ENCODE results near the gene CCDC57. TPM values are rescaled to one million over a fixed set of nuclear protein-coding genes. Genes with fewer than 3 reads are reported as not detected.

The CCDC57 gene
- total and polyA plus RNA-seq, 9 of the 15 experiments (the other 6 are each of a cell fraction or from before 2014, with no cell fraction given) = 0.83 to 36.2 (median 13.6) TPM

- TF ChIP-seq CCAR2 (IDR thresholded peaks at IDR 0.05; ENCODE audit: low read depth, low read length) = no peak
Observed at GRCh38 chr17:82085931-82086764, 126.5 kb downstream of the CCDC57 start (continued).

- peaks cover 0 to 63% of the 10 kb centered on the region in 2 experiments; a peak in 1 of 5 replicates for H3K4me1 ChIP-seq (replicated peaks in 1 of 2; ENCODE audit: control insufficient read depth in 2 of 2, insufficient read depth in 2 of 2, low read length in 2 of 2)
- 96% methylated on average over 24 of the region's 49 CpGs for WGBS (ENCODE audit: insufficient coverage, low coverage, missing lambda C conversion rate)
- H3K4me3 ChIP-seq = no peak overlapping the region
- no peak for DNase-seq (ENCODE audit: extremely low read depth in 1 of 4, low spot score in 3 of 4)
- H4K20me1 ChIP-seq (replicated peaks; ENCODE audit: control insufficient read depth, insufficient read depth, low read length) = peaks cover 17% of the 10 kb centered on the region
- FAIRE-seq = no peak
- ATAC-seq = peak; percentile 7; the same call in 2 of the 3 replicates
- BruUV-seq (replicated peaks) = no TSS peak
- H3K27me3 ChIP-seq (ENCODE audit: control insufficient read depth in 2 of 2, insufficient read depth in 2 of 2, low read length in 2 of 2) = no peaks in the 10 kb centered on the region
- H3K27ac ChIP-seq (ENCODE audit: extremely low read depth, low read depth, low read length) = no peak overlapping the region
- peak overlapping the region in 1 of 2 experiments; percentile 45; a peak in 1 of 4 replicates for H3K9ac ChIP-seq (ENCODE audit: insufficient read depth in 1 of 2, low read depth in 2 of 2, low read length in 2 of 2)
- no peaks in the 10 kb centered on the region for H3K9me3 ChIP-seq (replicated peaks; ENCODE audit: control insufficient read depth, insufficient read depth, low read depth, low read length)
- no peak overlapping the region for H3K4me2 ChIP-seq (ENCODE audit: insufficient read depth, low read length)
- ChIA-PET CTCF (ENCODE audit: low intra/inter-chr PET ratio) (no interaction called here), POLR2A (interaction anchor here (0.6 to 5.9 kb wide), 2 partner anchors 7 to 28 kb away, joined by 4 to 52 read pairs; no protein-coding TSS in a partner anchor)
- H3K9me1 ChIP-seq (ENCODE audit: control insufficient read depth, insufficient read depth, low read length) = no peaks in the 10 kb centered on the region
- H3K36me3 ChIP-seq (ENCODE audit: control insufficient read depth, insufficient read depth, low read length) = peaks cover 99% of the 10 kb centered on the region; the same call in 2 of the 3 replicates
- H2AFZ ChIP-seq (ENCODE audit: low read depth, low read length) = no peak overlapping the region
- intact Hi-C loops (cut with micrococcal nuclease) = no loop called here
- peaks cover 10% of the 10 kb centered on the region; the same call in 2 of the 3 replicates for H3K79me2 ChIP-seq (ENCODE audit: control insufficient read depth, insufficient read depth, low read length)
- in situ Hi-C loops (cut with MboI) = no loop called here
- peak; percentile 42; the same call in 1 of the 2 replicates for TF ChIP-seq ETS1 (conservative IDR thresholded peaks at IDR 0.05; ENCODE audit: control insufficient read depth, low read depth, low read length)
- TF ChIP-seq ZNF277 (CRISPR knock-in tag; IDR thresholded peaks at IDR 0.05; ENCODE audit: borderline replicate concordance) = no peak
- no peak for TF ChIP-seq FOXJ2 (tag; IDR thresholded peaks at IDR 0.05)
- no peak for TF ChIP-seq PRDM10 (IDR thresholded peaks at IDR 0.05; ENCODE audit: partially characterized antibody)
- no peak for TF ChIP-seq FOXO4 (CRISPR knock-in tag; IDR thresholded peaks at IDR 0.05)
- no peak for TF ChIP-seq HMG20B (CRISPR knock-in tag; IDR thresholded peaks at IDR 0.05)
- peak; percentile 40; the same call in 1 of the 2 replicates for TF ChIP-seq POLR2AphosphoS5 (IDR thresholded peaks at IDR 0.05; ENCODE audit: control insufficient read depth, insufficient read depth, low read depth, low read length)
Observed at GRCh38 chr17:82085031-82085861, 127.4 kb downstream of the CCDC57 start.
